GM19043 (cell line): ENCODE measurements around the gene NCF4.

Experiments
- ATAC-seq: cut with Tn5 transposase; IDR thresholded peaks from one replicate; pipeline ENCODE4 v1.9.1; 2021; ENCODE audit warnings: low read depth; ENCODE audit not compliant: unreplicated experiment

Gene NCF4

GRCh38 chr22:36860821-36861659, at the start of gene NCF4:
TSS of gene NCF4 (plus strand) at chr22:36861006. CDS start at chr22:36861172, 166 bp downstream.
- ATAC-seq: peak; percentile 72

GRCh38 chr22:36811094-36811800, 49.6 kb upstream of the NCF4 start:
- ATAC-seq: no peak

- no peak for ATAC-seq
Observed at GRCh38 chr22:36814801-36815200, 46.0 kb upstream of the NCF4 start.

GRCh38 chr22:36815558-36816338, 45.1 kb upstream of the NCF4 start:
- ATAC-seq: no peak

GRCh38 chr22:36816339-36816635, 44.5 kb upstream of the NCF4 start:
- ATAC-seq: no peak

GRCh38 chr22:36816636-36817524, 43.9 kb upstream of the NCF4 start, which contains the start of gene PVALB:
TSS of gene PVALB (minus strand) at chr22:36817035. CDS start at chr22:36817005, 30 bp downstream.
- ATAC-seq: no peak

- no peak for ATAC-seq
Observed at GRCh38 chr22:36817525-36817848, 43.3 kb upstream of the NCF4 start.

GRCh38 chr22:36818010-36818642, 42.7 kb upstream of the NCF4 start:
- no peak for ATAC-seq

GRCh38 chr22:36819112-36819511, 41.7 kb upstream of the NCF4 start:
- ATAC-seq: no peak

- no peak for ATAC-seq
Observed at GRCh38 chr22:36822581-36822980, 38.2 kb upstream of the NCF4 start.

GRCh38 chr22:36823186-36823839, 37.5 kb upstream of the NCF4 start:
- ATAC-seq: no peak

- no peak for ATAC-seq
Observed at GRCh38 chr22:36824655-36825054, 36.2 kb upstream of the NCF4 start.

- no peak for ATAC-seq
Observed at GRCh38 chr22:36826262-36826661, 34.5 kb upstream of the NCF4 start.

GRCh38 chr22:36828815-36829214, 32.0 kb upstream of the NCF4 start:
- no peak for ATAC-seq

GRCh38 chr22:36829370-36830002, 31.3 kb upstream of the NCF4 start:
- no peak for ATAC-seq

- ATAC-seq: no peak
Observed at GRCh38 chr22:36830601-36831000, 30.2 kb upstream of the NCF4 start.

- ATAC-seq: no peak
Observed at GRCh38 chr22:36831206-36831605, 29.6 kb upstream of the NCF4 start.

- ATAC-seq: no peak
Observed at GRCh38 chr22:36831717-36832116, 29.1 kb upstream of the NCF4 start.

- ATAC-seq: no peak
Observed at GRCh38 chr22:36833073-36833472, 27.7 kb upstream of the NCF4 start.
